Keratinocyte (primary cell): ENCODE measurements around the gene CACNA1B.

Source experiments
- EZH2 ChIP-seq: IDR thresholded peaks from one replicate; pipeline ENCODE4 v1.6.1; 2012; ENCODE audit warnings: inconsistent platforms, mild to moderate bottlenecking, low read length, moderate library complexity
- TF ChIP-seq, protein P1 (sequence below), 3 experiments: IDR thresholded peaks in 1 of 3; conservative IDR thresholded peaks in 1 of 3; optimal IDR thresholded peaks in 1 of 3; 2 replicates in 2 of 3; 3 replicates in 1 of 3; pipeline versions ENCODE3 to v1.5.1; 2011; ENCODE audit warnings: low read length in 3 of 3, mild to moderate bottlenecking in 3 of 3, moderate library complexity in 2 of 3, control low read depth in 1 of 3, inconsistent platforms in 1 of 3; ENCODE audit not compliant: insufficient read depth in 2 of 3; ENCODE audit errors: extremely low read depth in 1 of 3

DNA sequence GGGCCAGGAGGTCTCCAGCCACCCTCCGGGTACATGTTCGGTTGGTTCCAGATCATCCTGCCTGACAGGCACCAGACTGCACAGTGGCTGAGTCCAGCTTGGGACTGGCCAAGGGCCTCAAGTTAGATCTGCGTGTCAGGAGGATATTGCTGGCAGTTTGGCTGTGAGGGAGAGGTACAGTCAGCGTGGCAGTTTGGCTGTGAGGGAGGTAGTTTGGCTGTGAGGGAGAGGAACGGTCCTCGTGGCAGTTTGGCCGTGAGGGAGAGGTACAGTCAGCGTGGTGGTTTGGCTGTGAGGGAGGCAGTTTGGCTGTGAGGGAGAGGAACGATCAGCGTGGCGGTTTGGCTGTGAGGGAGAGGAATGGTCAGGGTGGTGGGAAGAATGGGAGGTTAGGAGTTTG, 39.0 kb downstream of the CACNA1B start:
- TF ChIP-seq, protein P1, sequence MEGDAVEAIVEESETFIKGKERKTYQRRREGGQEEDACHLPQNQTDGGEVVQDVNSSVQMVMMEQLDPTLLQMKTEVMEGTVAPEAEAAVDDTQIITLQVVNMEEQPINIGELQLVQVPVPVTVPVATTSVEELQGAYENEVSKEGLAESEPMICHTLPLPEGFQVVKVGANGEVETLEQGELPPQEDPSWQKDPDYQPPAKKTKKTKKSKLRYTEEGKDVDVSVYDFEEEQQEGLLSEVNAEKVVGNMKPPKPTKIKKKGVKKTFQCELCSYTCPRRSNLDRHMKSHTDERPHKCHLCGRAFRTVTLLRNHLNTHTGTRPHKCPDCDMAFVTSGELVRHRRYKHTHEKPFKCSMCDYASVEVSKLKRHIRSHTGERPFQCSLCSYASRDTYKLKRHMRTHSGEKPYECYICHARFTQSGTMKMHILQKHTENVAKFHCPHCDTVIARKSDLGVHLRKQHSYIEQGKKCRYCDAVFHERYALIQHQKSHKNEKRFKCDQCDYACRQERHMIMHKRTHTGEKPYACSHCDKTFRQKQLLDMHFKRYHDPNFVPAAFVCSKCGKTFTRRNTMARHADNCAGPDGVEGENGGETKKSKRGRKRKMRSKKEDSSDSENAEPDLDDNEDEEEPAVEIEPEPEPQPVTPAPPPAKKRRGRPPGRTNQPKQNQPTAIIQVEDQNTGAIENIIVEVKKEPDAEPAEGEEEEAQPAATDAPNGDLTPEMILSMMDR (optimal IDR thresholded peaks at IDR 0.05 in 1 of 3, IDR thresholded peaks at IDR 0.05 in 1 of 3, conservative IDR thresholded peaks at IDR 0.05 in 1 of 3; ENCODE audit: extremely low read depth in 1 of 3, insufficient read depth in 2 of 3, low read length in 3 of 3): no peak
- no peak for TF ChIP-seq EZH2
